K562 (cell line): ENCODE results near the gene NOS1. TPM values are rescaled to one million over a fixed set of nuclear protein-coding genes. Genes with fewer than 3 reads are reported as not detected.

Experiments
- ATAC-seq: fragments of 200-7000 bp; cut with Tn5 transposase; 3 replicates; pipeline ENCODE4 v1.9.1; 2020; ENCODE audit warnings: moderate library complexity
- BruUV-seq: library from RNA; stranded (reverse); fragments of 400-500 nt; replicated peaks from 2 replicates; lab custom pipeline; 2021; lab: Mats Ljungman, UMichigan
- CTCF ChIA-PET: fragments of 300-600 bp; formaldehyde crosslinking; extraction: SDS; loops from one replicate; lab custom pipeline; 2021; ENCODE audit warnings: low intra/inter-chr PET ratio; lab: Yijun Ruan, JAX
- POLR2A ChIA-PET: fragments of 300-600, 350-650 bp; sonication (Branson Sonifier 250); formaldehyde crosslinking; extraction: SDS; loops from one replicate; lab custom pipeline; 2021; ENCODE audit warnings: antibody characterized with exemption, inconsistent platforms; lab: Yijun Ruan, JAX
- DNase-seq, 4 experiments: peaks; one replicate each; pipeline versions ENCODE4 v3.0.0 to v3.0.0-alpha.2; 2011 to 2018; ENCODE audit warnings: low spot score in 3 of 4, mixed read lengths in 3 of 4; ENCODE audit errors: extremely low read depth in 1 of 4
- FAIRE-seq: peaks from 2 replicates; lab custom pipeline; 2011; peaks lifted over from hg19 to GRCh38; lab: Jason Lieb, UNC
- H2AFZ ChIP-seq: 2 replicates; pipeline ENCODE4 v1.6.0; 2011; ENCODE audit warnings: low read depth, low read length, control low read depth, inconsistent platforms
- H3K27ac ChIP-seq: fragments of 200-600 bp; 3 replicates; pipeline ENCODE4 v1.8.0; 2011; ENCODE audit warnings: low read depth, mild to moderate bottlenecking, control low read depth, inconsistent platforms, low read length, moderate library complexity, mixed read lengths; ENCODE audit errors: extremely low read depth
- H3K27me3 ChIP-seq, 2 experiments: fragments of 300-600 bp in 1 of 2; 2 replicates in 1 of 2; 3 replicates in 1 of 2; pipeline versions ENCODE4 v1.6.0 to v1.8.0; 2011; ENCODE audit warnings: inconsistent platforms in 2 of 2, low read length in 2 of 2, mild to moderate bottlenecking in 1 of 2, mixed read lengths in 1 of 2, moderate library complexity in 1 of 2; ENCODE audit not compliant: control insufficient read depth in 2 of 2, insufficient read depth in 2 of 2
- H3K36me3 ChIP-seq: fragments of 300-600 bp; 3 replicates; pipeline ENCODE4 v1.8.0; 2011; ENCODE audit warnings: mild to moderate bottlenecking, low read length, inconsistent platforms; ENCODE audit not compliant: control insufficient read depth, insufficient read depth
- H3K4me1 ChIP-seq, 2 experiments: fragments of 200-600 bp in 1 of 2; replicated peaks in 1 of 2; 2 replicates in 1 of 2; 3 replicates in 1 of 2; pipeline versions ENCODE4 v1.5.1 to v1.8.0; 2011; ENCODE audit warnings: inconsistent platforms in 2 of 2, low read length in 2 of 2, mild to moderate bottlenecking in 1 of 2, mixed read lengths in 1 of 2, moderate library complexity in 1 of 2; ENCODE audit not compliant: control insufficient read depth in 2 of 2, insufficient read depth in 2 of 2
- H3K4me2 ChIP-seq: 2 replicates; pipeline ENCODE4 v1.6.1; 2011; ENCODE audit warnings: low read length, control low read depth, inconsistent platforms, mixed read lengths; ENCODE audit not compliant: insufficient read depth
- H3K4me3 ChIP-seq: fragments of 200-600 bp; sonication (generic), shearing (Covaris generic); 2 replicates; pipeline ENCODE4 v1.5.1; 2016; ENCODE audit warnings: control low read depth, inconsistent platforms
- H3K79me2 ChIP-seq: fragments of 200-600 bp; 3 replicates; pipeline ENCODE4 v1.8.0; 2011; ENCODE audit warnings: low read length, inconsistent platforms; ENCODE audit not compliant: control insufficient read depth, insufficient read depth
- H3K9ac ChIP-seq, 2 experiments: 2 replicates each; pipeline versions ENCODE4 v1.6.0 to v1.6.1; 2011; ENCODE audit warnings: low read depth in 2 of 2, low read length in 2 of 2, control low read depth in 1 of 2, inconsistent platforms in 1 of 2, mild to moderate bottlenecking in 1 of 2, mixed read lengths in 1 of 2; ENCODE audit not compliant: insufficient read depth in 1 of 2
- H3K9me1 ChIP-seq: one replicate; pipeline ENCODE4 v1.6.0; 2011; ENCODE audit warnings: inconsistent platforms, mild to moderate bottlenecking, low read length, moderate library complexity; ENCODE audit not compliant: control insufficient read depth, insufficient read depth
- H3K9me3 ChIP-seq: replicated peaks from 2 replicates; pipeline ENCODE4 v1.5.1; 2011; ENCODE audit warnings: low read depth, low read length, inconsistent platforms; ENCODE audit not compliant: control insufficient read depth, insufficient read depth
- H4K20me1 ChIP-seq: replicated peaks from 2 replicates; pipeline ENCODE4 v1.6.1; 2011; ENCODE audit warnings: low read length, inconsistent platforms, mixed read lengths; ENCODE audit not compliant: control insufficient read depth, insufficient read depth
- BCL6 ChIP-seq: fragments of 250-450 bp; sonication (Bioruptor Pico); IDR thresholded peaks from 2 replicates; pipeline ENCODE4 v1.4.0; 2020
- BCOR ChIP-seq: fragments of 450-650 bp; IDR thresholded peaks from 2 replicates; pipeline ENCODE4 v1.6.1; 2016
- CBX1 ChIP-seq: sonication (generic); IDR thresholded peaks from 2 replicates; pipeline ENCODE4 v1.6.1; 2016; ENCODE audit warnings: antibody characterized with exemption, low read depth, mild to moderate bottlenecking
- KDM2B ChIP-seq: fragments of 250-450 bp; sonication (Bioruptor Pico); IDR thresholded peaks from 2 replicates; pipeline ENCODE4 v1.8.0; 2021; ENCODE audit warnings: mild to moderate bottlenecking, moderate library complexity
- KLF10 ChIP-seq: fragments of 250-450 bp; sonication (Bioruptor Pico); IDR thresholded peaks from 2 replicates; pipeline ENCODE4 v1.6.1; 2021; ENCODE audit warnings: matching md5 sums
- MBD2 ChIP-seq: sonication (generic); IDR thresholded peaks from 2 replicates; pipeline ENCODE4 v1.6.1; 2016; ENCODE audit warnings: low read depth, borderline replicate concordance
- PHF20 ChIP-seq: fragments of 450-650 bp; IDR thresholded peaks from 2 replicates; pipeline ENCODE4 v1.6.1; 2018; ENCODE audit not compliant: partially characterized antibody
- PKNOX1 ChIP-seq: fragments of 450-650 bp; IDR thresholded peaks from 2 replicates; pipeline ENCODE4 v1.6.1; 2016
- PML ChIP-seq: IDR thresholded peaks from 2 replicates; pipeline ENCODE4 v1.6.1; 2012; ENCODE audit warnings: low read length, inconsistent platforms
- RBM14 ChIP-seq: fragments of 200-400 bp; formaldehyde crosslinking; IDR thresholded peaks from 2 replicates; pipeline ENCODE4 v1.6.1; 2018; ENCODE audit warnings: low read depth, mild to moderate bottlenecking, low read length, moderate library complexity, borderline replicate concordance; ENCODE audit not compliant: insufficient read depth
- STAT5B ChIP-seq: fragments of 250-450 bp; sonication (Bioruptor Pico); IDR thresholded peaks from 2 replicates; pipeline ENCODE4 v1.8.0; 2021; ENCODE audit warnings: mild to moderate bottlenecking, inconsistent platforms
- TAF1 ChIP-seq: IDR thresholded peaks from 2 replicates; pipeline ENCODE4 v1.6.1; 2011; ENCODE audit warnings: mild to moderate bottlenecking, low read length, moderate library complexity; ENCODE audit not compliant: insufficient read depth, control insufficient read depth, severe bottlenecking; ENCODE audit errors: extremely low read depth
- U2AF2 ChIP-seq: fragments of 200-400 bp; formaldehyde crosslinking; optimal IDR thresholded peaks from 2 replicates; pipeline ENCODE3; 2017; ENCODE audit warnings: low read depth, mild to moderate bottlenecking, low read length
- VEZF1 ChIP-seq: fragments of 200-800 bp; sonication (Bioruptor generic); IDR thresholded peaks from 2 replicates; pipeline ENCODE4 v1.6.1; 2017; ENCODE audit warnings: missing genetic modification characterization, missing compliant biosample characterization
- ZBTB34 ChIP-seq: fragments of 250-450 bp; sonication (Bioruptor Pico); IDR thresholded peaks from 2 replicates; pipeline ENCODE4 v1.8.0; 2021; ENCODE audit warnings: mild to moderate bottlenecking, moderate library complexity
- ZFP30 ChIP-seq: fragments of 250-450 bp; sonication (Bioruptor Pico); IDR thresholded peaks from 2 replicates; pipeline ENCODE4 v1.8.0; 2022; ENCODE audit warnings: moderate library complexity, mild to moderate bottlenecking, inconsistent platforms, borderline replicate concordance
- ZSCAN29 ChIP-seq: fragments of 450-650 bp; IDR thresholded peaks from 2 replicates; pipeline ENCODE4 v1.6.1; 2017
- WGBS: fragments of 100-300 bp; shearing (Covaris generic); methylation state at CpG from one replicate; pipeline ENCODE4 v1.1.6; 2016; ENCODE audit warnings: low coverage, mixed read lengths; ENCODE audit not compliant: insufficient coverage; ENCODE audit errors: missing lambda C conversion rate; 5-methylcytosine and 5-hydroxymethylcytosine counted together
- in situ Hi-C: fragments of 300-500 bp; cut with MboI; formaldehyde crosslinking; loops from 4 replicates; pipeline ENCODE4 v1.15.0; 2018; ENCODE audit warnings: inconsistent platforms, mixed read lengths
- intact Hi-C: fragments of 100-400 bp; cut with micrococcal nuclease; formaldehyde crosslinking; loops from 2 replicates; pipeline ENCODE4 v1.14.2; 2022
- polyA plus RNA-seq, 8 experiments: library from polyadenylated mRNA; depleted of rRNA in 4 of 8; stranded (reverse) in 5 of 8; unstranded in 3 of 8; fragments of >200 nt; fragmentation: Nextera tagmentation in 2 of 8; fragmentation: Illumina TruSeq in 1 of 8; extraction: Ambion mirVana in 2 of 8; extraction: Trizol in 1 of 8; gene quantifications; 2 replicates each; pipeline versions ENCODE4 v1.2.1 to v1.2.3, GENCODE V29; 2011 to 2014; ENCODE audit warnings: inconsistent platforms in 1 of 8, missing spikeins in 1 of 8
- total RNA-seq, 7 experiments: library from RNA; depleted of rRNA in 6 of 7; stranded (reverse); fragments of >200 nt in 6 of 7; fragmentation: Illumina TruSeq in 2 of 7; extraction: Trizol in 2 of 7; gene quantifications; 2 replicates each; pipeline versions ENCODE4 v1.2.1 to v1.2.3, GENCODE V29; 2011 to 2021; ENCODE audit warnings: low replicate concordance in 1 of 7

NOS1 gene
- total and polyA plus RNA-seq, 9 of the 15 experiments (the other 6 are each of a cell fraction or from before 2014, with no cell fraction given) = not detected

GRCh38 chr12:117172168-117172567 is 189.3 kb downstream of the NOS1 start:
- H3K79me2 ChIP-seq = no peaks in the 10 kb centered on the region
- H3K27me3 ChIP-seq = no peaks in the 10 kb centered on the region
- ChIA-PET POLR2A (no interaction called here), CTCF (no interaction called here)
- no peak overlapping the region for H3K27ac ChIP-seq
- BruUV-seq = no TSS peak
- H3K4me3 ChIP-seq = no peak overlapping the region
- no peaks in the 10 kb centered on the region for H3K9me1 ChIP-seq
- H3K4me2 ChIP-seq = no peak overlapping the region
- FAIRE-seq = peak; percentile 35
- peaks cover 72% of the 10 kb centered on the region; the same call in 2 of the 3 replicates for H3K36me3 ChIP-seq
- no peak overlapping the region for H3K9ac ChIP-seq
- no peak for DNase-seq
- in situ Hi-C loops (no loop called here), intact Hi-C loops (no loop called here)
- no peaks in the 10 kb centered on the region for H3K9me3 ChIP-seq
- no peaks in the 10 kb centered on the region for H4K20me1 ChIP-seq
- ATAC-seq = no peak
- H2AFZ ChIP-seq = no peak overlapping the region
- WGBS = 96% methylated on average over 3 of the region's 3 CpGs
- no peak for TF ChIP-seq KDM2B (CRISPR knock-in tag)
- no peak for TF ChIP-seq BCL6 (CRISPR knock-in tag)
- TF ChIP-seq KLF10 (CRISPR knock-in tag) = no peak
- no peak for TF ChIP-seq RBM14
- no peak for TF ChIP-seq ZFP30
- no peak for TF ChIP-seq STAT5B (CRISPR knock-in tag)
- no peak for TF ChIP-seq PKNOX1
- TF ChIP-seq PHF20 = no peak
- TF ChIP-seq TAF1 = no peak
- TF ChIP-seq VEZF1 (CRISPR knock-in tag) = no peak
- no peak for TF ChIP-seq U2AF2
- no peak for TF ChIP-seq CBX1
- no peak for TF ChIP-seq PML
- TF ChIP-seq MBD2 = no peak
- TF ChIP-seq ZSCAN29 = no peak
- TF ChIP-seq BCOR = no peak
- TF ChIP-seq ZBTB34 = no peak
- no peaks in the 10 kb centered on the region for H3K4me1 ChIP-seq
